ENCODE measurements around the gene KIF1A.
"Not testable (repeated sequence)": the region's sequence is repeated elsewhere in the genome, so short reads cannot be mapped to it uniquely, and the experiment has no call there.

The KIF1A gene

GRCh38 chr2:240699835-240700234, 120.2 kb downstream of the KIF1A start:
- not testable (repeated sequence) for DNase-seq

DNA sequence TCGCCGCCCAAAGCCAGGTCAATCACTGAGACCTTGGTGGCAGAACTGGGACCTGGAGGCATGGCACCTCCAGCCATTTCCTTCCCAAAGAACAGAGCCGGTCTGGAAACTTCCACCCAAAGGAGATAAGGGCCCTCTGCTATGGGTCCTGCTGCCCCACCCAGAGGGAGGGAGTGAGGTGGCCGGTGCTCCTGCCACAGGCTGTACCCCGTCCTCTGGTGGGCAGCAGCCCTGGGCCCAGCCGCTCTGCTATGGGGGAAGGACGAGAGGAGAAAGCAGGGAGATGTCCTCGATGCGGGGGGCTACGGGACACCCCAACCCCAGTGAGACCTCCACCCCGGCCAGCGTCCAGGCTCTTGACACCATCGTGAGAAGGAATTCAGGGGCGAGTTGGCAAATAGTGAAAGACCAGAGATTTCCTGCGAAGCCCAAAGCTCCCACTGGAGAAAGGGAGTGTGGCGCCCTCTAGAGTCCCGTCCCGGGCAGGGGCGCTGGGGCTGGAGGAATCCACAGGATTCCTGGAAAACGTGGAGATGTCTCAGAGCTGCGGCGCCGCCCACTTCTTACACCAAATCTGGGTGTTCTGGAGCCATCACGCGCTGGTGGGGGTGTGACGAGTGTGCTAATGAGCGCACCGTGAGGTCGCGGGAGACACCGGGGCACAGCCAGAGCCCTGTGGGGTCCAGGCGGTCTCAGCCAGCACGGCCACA, 121.0 kb downstream of the KIF1A start:
- not testable (repeated sequence) for DNase-seq

GRCh38 chr2:240696469-240696868, 123.5 kb downstream of the KIF1A start:
- DNase-seq = not testable (repeated sequence)

GRCh38 chr2:240695593-240695992, 124.4 kb downstream of the KIF1A start:
- DNase-seq = not testable (repeated sequence)

DNA sequence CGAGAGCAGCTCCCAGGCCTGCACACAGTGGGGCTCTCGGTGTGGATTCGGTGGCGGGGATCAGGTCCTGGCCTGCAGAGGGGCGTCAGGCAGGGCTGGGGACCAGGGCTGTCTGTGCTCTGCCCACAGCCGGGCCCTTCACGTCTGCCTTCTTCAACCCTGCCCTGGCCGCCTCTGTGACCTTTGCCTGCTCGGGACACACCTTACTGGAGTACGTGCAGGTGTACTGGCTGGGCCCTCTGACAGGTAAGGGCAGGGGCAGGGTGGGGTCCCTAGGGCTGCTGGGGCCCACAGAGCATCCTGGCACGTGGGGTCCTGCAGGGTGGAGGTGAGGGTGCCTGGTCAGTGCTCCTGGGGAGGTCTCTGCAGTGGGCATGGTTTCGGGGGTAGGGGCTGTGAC, 125.7 kb downstream of the KIF1A start:
- not testable (repeated sequence) for DNase-seq

- not testable (repeated sequence) for DNase-seq
These were observed 127.1 kb downstream of the KIF1A start for GRCh38 chr2:240692583-240693561.

- not testable (repeated sequence) for DNase-seq
These were observed 128.2 kb downstream of the KIF1A start, which contains the start of gene AQP12A for GRCh38 chr2:240691631-240692420. Gene AQP12A (plus strand): TSS chr2:240691866. CDS start chr2:240691914, 48 bp downstream.

GRCh38 chr2:240691075-240691427, 129.0 kb downstream of the KIF1A start:
- DNase-seq = not testable (repeated sequence)

DNA sequence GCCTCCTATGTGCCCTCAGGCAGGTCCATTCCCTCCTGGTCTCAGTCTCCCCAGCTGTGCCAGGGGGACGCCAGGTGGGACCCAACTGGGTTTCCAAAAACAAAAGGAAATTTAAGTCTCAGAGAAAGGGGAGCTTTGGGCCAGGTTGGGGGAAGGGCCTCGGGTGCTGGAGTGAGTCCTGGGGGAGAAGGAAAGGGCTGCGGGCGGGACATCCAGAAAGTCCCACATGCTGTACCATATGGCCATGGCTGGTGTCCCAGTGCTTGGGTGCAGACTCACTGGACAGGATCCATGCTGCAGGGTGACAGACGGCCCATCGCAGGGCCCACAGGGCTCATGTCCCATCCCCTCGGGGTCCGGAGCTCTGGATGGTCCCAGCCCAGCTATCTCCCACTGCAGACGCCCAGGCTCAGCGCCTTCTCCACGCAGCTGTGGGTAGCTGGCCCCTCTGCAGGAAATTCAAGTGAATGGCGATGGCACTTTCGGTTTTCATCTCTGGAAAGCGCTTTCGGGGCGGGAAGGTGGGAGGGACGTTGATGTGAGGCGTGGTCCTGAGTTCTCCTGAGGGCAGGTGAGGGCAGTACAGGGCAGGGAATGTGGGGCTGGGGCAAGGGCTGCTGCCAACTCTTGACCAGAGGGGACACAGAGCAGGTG, 129.5 kb downstream of the KIF1A start:
- not testable (repeated sequence) for DNase-seq

- no peak for DNase-seq
These were observed 130.0 kb downstream of the KIF1A start for GRCh38 chr2:240689975-240690374.

DNA sequence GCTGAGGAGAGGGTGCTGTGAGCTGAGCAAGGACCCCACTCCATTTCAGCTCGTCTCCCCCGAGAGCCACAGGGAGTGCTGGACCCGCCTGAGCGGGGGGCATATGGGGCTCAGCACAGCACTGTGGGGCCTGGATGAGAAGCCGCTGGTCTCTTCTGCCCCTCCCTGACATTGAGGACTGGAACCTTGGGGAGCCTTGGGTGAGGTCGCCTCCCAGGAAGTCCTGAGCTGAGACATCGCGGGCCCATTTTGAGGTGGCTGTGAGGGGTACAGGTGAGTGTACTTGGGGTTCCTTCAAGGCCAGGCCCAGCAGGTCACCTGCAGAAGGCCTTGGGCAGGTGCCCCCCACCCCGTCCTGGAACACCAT, 131.5 kb downstream of the KIF1A start:
- DNase-seq = no peak

DNA sequence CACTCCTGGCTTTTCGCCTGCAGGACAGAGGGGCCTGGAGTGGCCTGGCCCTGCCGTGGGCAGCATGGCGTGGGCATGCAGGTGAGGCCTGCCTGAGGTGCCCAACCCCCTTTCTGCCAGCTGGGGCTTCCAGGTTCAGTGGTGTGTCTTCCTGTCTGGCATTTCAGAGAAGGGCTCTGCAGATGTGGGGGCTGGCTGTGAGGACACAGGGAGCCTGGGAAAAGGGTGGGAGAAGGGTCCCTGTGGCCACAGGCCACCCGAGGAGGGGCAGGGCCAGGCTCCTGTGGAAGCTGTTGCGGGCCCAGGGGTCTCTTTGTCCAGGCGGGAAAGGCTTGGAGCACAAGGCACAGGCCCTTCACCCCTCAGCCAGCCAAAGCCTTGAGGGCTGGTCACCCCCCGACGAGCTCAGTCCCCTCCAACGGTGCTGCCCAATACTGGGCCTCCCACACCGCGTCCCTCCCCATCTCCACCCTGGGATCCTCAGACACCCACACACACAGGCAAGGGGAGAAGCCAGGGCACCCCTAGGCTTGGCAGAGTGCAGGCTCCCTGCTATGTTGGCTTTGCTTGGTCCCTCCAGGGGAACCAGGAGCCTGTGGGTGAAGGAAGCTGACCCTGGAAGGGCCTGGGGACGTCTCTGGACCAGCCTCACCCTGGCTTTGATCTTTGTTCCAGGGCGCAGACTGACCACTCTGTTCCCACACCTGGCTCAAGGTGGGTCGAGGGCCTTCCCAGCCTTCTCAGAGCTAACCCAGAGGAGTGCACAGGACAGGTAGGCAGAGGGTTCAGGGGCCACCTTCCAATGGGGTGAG, 132.1 kb downstream of the KIF1A start:
- no peak for DNase-seq

DNA sequence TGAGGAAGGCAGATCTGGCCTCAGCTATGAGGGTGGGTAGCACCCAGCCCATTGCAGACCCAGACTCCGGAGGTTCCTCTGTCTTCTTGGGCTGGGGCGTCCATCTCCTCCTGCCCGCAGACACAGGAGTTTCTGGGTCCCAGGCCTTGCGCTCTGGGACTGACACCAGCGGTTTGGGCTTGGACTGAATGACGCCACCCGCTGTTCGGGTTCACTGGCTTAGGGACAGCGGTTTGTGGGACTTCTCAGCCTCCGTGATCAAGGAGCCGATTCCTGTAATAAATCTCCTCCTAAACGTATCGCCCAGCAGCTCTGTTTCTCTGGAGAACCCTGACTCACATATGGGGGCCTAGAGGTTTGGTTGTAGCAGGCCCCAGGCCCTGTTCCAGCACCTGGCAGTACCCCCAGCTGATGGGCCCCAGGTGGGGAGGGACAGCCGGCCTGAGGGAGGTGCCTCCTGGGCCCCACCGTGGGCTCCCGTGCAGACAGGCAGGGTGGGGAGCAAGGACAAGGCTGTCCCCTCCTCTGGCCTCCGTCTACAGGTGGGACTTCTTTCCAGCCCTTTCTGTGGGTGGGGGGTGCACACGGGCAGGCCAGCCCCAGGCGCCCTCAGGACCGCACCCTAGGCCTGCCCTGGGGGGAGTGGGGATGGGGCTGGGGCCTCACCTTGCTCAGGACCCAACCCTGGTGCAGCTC, 132.8 kb downstream of the KIF1A start:
- no peak for DNase-seq

GRCh38 chr2:240686460-240686859, 133.6 kb downstream of the KIF1A start:
- DNase-seq = no peak

DNA sequence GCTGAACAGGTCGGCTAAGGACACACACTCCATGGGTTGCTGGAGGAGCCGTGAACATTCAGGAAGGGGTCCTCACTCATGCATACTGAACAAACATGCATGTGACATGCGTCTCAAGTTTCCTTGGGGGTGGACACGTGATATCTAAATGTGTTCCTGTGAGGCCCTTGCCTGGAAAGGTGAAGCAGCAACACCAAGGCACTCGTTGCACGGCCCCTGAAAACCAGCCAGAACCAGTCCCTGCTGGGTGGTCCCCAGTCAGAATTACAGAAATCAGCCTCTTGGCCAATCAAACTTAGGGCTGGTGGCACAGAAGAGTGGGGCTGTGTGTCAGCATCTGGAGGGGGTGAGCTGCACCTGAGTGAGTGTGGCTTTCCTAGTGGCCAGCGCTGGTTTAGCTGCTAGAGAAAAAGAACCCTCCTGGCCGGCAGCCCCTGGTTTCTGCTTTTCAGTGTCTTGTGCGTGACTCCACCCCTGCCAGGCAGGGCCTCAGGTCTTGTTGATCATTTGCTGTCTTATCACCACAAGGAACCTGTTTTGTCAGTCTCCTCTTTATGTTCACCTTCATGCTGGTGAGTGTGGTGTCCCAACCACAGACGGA, 134.1 kb downstream of the KIF1A start:
- DNase-seq = no peak

- not testable (repeated sequence) for DNase-seq
These were observed 135.9 kb downstream of the KIF1A start for GRCh38 chr2:240683980-240684728.

- DNase-seq = not testable (repeated sequence)
These were observed 136.6 kb downstream of the KIF1A start for GRCh38 chr2:240683329-240683979.

DNA sequence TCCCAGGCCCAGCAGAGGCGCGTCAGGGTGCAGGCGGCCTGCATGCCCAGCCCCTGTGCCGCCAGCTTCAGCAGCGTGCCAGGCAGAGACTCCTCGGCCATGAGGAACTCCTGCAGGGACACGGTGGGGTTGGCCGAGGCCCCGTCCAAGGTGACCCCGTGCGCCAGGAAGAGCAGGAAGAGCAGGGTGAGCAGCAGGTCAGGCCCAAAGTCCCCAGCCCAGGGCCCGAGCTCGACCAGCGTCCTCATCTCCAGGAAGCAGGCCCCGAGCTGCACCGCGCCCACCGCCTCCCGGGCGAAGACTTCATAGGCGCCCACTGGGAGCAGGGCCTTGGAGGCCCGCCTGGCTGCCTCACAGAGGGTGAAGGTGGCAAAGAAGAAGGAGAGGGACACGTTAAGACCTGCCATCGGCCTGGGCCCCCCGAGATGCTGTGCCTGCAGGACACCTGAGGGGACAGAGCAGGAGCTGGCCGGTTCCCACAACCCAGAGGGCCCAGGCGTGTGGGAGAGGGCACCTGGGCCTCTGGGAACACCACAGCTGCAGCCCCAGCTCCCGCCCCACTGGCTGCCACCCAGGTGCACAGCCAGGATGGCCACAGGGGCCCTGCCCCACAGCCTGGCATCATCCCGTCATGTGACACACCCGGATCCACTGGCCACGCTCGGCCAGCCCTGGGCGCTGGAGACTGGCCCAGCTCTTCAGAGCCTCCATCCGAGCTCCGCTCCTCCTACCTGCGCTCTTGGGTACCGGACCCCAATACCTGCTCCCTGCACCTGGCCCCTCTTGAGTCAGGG, 137.4 kb downstream of the KIF1A start, which contains the start of gene AQP12B:
TSS of gene AQP12B (minus strand) at position 455 of the 794 bp plus-strand sequence. CDS start at position 407, 48 bp downstream.
- not testable (repeated sequence) for DNase-seq

Measured in fibroblast of skin of abdomen (primary cell).